NCI-H69 (cell line): ENCODE results near the gene CD19.
A peak's percentile ranks its signal among the peaks of the same experiment; 100 is the strongest.
"Not testable (repeated sequence)": the region's sequence is repeated elsewhere in the genome, so short reads cannot be mapped to it uniquely, and the experiment has no call there.

Source experiments
- DNase-seq: peaks from one replicate; lab custom pipeline; 2025; lab: John Stamatoyannopoulos, UW

The CD19 gene

GRCh38 chr16:28910086-28911031, 21.4 kb upstream of the CD19 start:
- peak; percentile 44 for DNase-seq

GRCh38 chr16:28912558-28912957, 19.2 kb upstream of the CD19 start:
- DNase-seq, result no peak

- peak; percentile 61 for DNase-seq
These were observed 17.6 kb upstream of the CD19 start for GRCh38 chr16:28913946-28914724.

- no peak for DNase-seq
These were observed 16.6 kb upstream of the CD19 start for GRCh38 chr16:28915181-28915580.

GRCh38 chr16:28917095-28917494, 14.7 kb upstream of the CD19 start:
- no peak for DNase-seq

GRCh38 chr16:28918698-28919097, 13.1 kb upstream of the CD19 start:
- DNase-seq, result no peak

GRCh38 chr16:28923231-28923587, 8.6 kb upstream of the CD19 start:
- DNase-seq, result no peak

- DNase-seq, result no peak
These were observed 7.9 kb upstream of the CD19 start for GRCh38 chr16:28923652-28924398.

- DNase-seq, result no peak
These were observed 7.4 kb upstream of the CD19 start for GRCh38 chr16:28924399-28924761.

GRCh38 chr16:28924762-28925385, 6.9 kb upstream of the CD19 start, which contains the start of gene RABEP2:
TSS of gene RABEP2 (minus strand) at chr16:28925238. CDS start at chr16:28925163, 75 bp downstream.
- peak; percentile 98 for DNase-seq

- peak; percentile 81 for DNase-seq
These were observed 6.2 kb upstream of the CD19 start for GRCh38 chr16:28925386-28926228.

GRCh38 chr16:28926284-28926683, 5.5 kb upstream of the CD19 start:
- not testable (repeated sequence) for DNase-seq

GRCh38 chr16:28927815-28928214, 4.0 kb upstream of the CD19 start:
- DNase-seq, result no peak

GRCh38 chr16:28930203-28930602, 1.6 kb upstream of the CD19 start:
- no peak for DNase-seq

- DNase-seq, result peak; percentile 29
These were observed 1.1 kb upstream of the CD19 start for GRCh38 chr16:28930652-28931051.

GRCh38 chr16:28932339-28933141, 769 bp downstream of the CD19 start:
- DNase-seq, result no peak

- DNase-seq, result no peak
These were observed 1.4 kb downstream of the CD19 start for GRCh38 chr16:28933171-28933570.

- no peak for DNase-seq
These were observed 3.6 kb downstream of the CD19 start for GRCh38 chr16:28935346-28935745.

- peak; percentile 42 for DNase-seq
These were observed 4.4 kb downstream of the CD19 start for GRCh38 chr16:28935924-28936783.
